T47D (cell line): Measurements from ENCODE around the gene LRMDA.
A peak's percentile ranks its signal among the peaks of the same experiment; 100 is the strongest.

ENCODE experiments used
- DNase-seq, 2 experiments: peaks; one replicate each; pipeline versions ENCODE4 v3.0.0 to v3.0.0-alpha.2; 2011 to 2012; ENCODE audit warnings: low read depth in 1 of 2, low spot score in 1 of 2
- JUND ChIP-seq: IDR thresholded peaks from 2 replicates; pipeline ENCODE4 v1.6.1; 2012; ENCODE audit warnings: low read depth
- in situ Hi-C: cut with HindIII; loops from 2 replicates; pipeline ENCODE4 v1.10.0; 2016; ENCODE audit warnings: low sequenced_read_pairs, low pct_unique_long_range_greater_than_20kb

LRMDA gene

DNA sequence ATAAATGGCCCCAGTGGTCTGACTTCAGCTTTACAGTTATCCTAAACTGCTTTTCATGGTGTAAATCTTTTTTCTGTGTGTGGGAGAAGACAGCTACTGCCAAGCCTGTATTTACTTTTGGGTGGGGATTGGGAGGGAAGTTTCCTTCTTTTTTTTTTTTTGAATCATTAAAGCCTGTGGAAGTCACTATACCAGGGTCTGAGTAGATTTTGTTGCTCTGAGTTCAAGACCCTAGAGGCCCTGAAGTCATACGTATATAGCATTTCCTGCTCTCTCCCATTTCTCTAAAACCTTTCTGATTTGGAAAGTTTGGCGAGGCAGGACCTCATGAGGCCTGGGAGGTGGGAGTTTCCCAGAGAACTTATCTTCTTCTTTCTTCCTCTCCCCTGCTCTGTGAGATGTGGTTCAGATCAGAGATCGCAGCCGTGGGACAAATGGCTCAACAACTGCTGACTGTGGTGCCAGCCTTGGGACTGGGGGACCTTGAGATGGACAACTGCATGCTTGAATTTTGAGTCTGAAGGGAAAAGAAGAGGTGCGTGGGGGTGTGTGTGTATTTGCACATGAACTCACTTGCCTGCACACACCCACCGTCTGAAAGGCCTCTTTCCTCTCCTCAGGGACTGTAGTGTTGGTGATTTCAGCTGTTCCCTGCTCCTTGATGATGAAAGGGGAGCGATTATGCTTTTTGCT lies 18.1 kb downstream of the LRMDA start:
- in situ Hi-C loops, result no loop called here
- no peak for TF ChIP-seq JUND
- DNase-seq, result no peak

DNA sequence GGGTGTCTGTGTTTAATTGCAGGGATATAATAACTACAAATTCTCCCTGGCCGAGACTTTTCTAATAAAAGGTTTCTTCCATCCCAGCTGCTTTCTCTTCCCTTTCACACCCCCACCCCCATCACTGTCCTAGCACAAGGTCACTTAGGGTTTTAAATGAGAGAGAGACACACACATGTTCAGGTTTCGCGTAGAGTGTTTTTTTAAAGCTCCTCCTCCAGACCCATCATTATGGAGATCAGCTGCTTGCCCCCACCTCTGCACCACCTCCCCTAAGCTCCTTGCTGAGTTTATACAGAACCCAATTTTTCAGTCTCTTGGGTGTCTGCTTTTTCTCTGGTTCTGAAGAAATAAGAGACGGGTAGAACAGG lies 18.6 kb downstream of the LRMDA start:
- DNase-seq, result no peak
- TF ChIP-seq JUND, result no peak
- in situ Hi-C loops, result no loop called here

DNA sequence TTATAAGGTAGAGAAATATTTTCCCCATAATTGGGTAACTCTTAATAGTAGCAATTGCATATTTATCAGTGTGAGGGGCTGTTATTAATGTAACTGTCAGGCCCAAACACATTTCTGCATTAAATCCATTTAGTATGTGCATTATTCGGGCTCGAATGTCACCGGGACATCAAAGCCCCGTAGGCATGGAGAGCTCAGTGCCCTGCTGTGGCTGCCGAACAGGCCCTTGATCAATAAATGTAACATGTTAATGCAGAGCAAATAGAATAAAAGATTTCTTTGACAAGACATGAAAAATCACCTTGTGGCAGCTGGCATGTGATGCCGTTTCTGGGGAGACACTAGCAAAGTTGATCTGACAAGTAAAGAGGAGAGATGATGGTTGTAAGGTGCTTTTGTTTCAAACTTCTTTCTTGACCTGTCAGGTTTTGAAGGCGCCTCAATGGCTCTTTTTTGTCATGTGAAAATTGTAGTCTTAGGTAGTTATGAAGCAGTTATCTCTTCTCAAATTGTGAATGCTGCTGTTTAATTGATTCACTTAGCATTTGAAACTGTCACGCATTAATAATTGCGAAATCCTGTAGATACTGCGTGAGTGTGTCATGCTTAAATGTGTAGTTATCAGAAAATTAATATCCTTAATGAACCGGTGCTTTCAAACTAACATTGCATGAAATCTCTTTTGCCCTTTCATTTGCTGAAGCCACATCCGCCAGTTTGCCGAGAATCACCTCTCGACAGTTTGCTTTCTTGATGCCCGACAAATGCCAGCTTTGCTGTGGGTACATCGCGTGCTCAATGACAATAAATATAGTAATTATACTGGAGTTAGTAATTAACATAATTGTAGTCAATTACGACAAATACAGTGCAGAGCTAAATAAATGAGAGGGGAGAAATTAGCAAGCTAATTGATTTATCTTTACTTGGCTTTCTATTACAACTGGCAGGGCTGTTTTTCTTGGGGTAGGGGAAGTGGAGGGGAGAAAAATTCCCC lies 19.5 kb downstream of the LRMDA start:
- no peak for TF ChIP-seq JUND
- DNase-seq, result no peak
- in situ Hi-C loops, result no loop called here

DNA sequence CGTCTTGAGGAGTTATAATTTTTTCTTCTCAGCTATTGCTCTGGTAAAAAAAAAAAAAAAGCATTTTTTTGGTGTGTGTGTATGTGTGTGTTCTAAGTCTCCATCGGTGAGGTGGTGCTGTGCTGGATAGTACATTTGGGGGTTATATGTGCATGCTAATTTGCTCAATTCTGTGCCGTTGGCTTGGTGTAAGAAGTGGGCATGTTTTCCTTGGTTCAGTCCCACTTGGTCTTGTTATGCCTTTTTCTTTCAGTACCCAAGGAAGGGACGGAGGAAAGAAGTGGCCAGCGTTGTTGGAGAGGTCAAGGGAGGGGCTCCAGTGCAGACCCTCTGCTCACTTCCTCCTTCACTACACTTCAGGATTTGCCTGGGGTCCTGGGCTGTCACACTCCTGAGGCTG lies 20.4 kb downstream of the LRMDA start:
- no peak for TF ChIP-seq JUND
- DNase-seq, result no peak
- in situ Hi-C loops, result no loop called here

DNA sequence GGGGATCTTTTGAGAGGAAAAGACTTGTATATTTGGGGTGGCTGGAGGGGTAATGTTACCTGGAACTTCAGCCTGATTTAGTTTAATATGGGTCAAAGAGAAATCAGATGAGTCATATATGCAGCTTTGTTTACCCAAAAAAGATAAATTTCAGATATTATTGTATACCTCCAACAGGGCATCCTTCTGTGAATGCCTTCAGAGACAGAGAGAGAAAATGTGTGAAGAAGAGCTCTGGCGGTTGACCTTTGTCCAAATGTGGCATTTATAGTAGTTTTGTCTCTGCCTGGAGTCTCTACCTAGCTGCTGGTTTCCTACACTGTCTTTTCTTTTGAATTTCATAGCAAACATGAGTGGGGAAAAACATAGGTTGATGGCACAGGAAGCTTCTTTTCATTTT lies 21.6 kb downstream of the LRMDA start:
- DNase-seq, result no peak
- in situ Hi-C loops, result no loop called here
- no peak for TF ChIP-seq JUND

DNA sequence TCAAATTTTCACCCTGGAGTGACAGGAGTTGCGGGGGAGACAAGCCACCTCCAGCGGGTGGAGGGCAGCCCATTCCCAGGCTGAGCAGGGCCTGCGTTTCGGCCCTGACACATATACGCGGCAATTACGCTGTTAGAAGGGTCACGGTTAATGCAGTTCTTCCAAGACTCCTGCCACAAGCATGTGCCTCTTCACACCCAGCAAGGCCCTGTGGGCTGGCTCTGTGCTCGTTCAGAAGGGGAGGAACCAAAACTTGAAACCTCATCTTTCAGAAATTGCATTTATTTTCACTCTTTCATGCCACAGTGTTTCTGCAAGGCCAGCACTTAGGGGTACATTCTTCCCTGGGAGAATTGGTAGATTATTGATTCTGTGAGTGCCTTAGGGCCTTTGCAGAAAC lies 24.7 kb downstream of the LRMDA start:
- TF ChIP-seq JUND, result no peak
- DNase-seq, result no peak
- in situ Hi-C loops, result no loop called here

DNA sequence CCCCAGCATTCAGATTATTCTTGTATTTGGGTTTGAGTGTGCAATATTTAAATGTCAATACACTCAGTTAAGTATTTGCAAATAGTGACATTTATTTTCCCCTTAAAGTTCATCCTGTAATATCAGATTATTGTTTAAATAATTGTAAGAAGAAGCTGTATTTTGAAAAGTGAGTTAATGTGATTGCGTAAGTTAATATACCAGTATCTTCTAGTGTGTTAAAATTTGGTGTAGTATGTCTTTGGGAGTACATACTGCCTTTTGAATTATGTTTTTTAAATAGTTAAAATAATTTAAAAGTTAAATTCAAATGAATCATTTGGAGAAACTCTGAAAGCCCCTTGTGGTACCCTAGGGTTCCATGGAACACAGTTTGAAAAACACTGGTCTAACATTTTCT lies 28.6 kb downstream of the LRMDA start:
- TF ChIP-seq JUND, result no peak
- in situ Hi-C loops, result no loop called here
- no peak for DNase-seq

DNA sequence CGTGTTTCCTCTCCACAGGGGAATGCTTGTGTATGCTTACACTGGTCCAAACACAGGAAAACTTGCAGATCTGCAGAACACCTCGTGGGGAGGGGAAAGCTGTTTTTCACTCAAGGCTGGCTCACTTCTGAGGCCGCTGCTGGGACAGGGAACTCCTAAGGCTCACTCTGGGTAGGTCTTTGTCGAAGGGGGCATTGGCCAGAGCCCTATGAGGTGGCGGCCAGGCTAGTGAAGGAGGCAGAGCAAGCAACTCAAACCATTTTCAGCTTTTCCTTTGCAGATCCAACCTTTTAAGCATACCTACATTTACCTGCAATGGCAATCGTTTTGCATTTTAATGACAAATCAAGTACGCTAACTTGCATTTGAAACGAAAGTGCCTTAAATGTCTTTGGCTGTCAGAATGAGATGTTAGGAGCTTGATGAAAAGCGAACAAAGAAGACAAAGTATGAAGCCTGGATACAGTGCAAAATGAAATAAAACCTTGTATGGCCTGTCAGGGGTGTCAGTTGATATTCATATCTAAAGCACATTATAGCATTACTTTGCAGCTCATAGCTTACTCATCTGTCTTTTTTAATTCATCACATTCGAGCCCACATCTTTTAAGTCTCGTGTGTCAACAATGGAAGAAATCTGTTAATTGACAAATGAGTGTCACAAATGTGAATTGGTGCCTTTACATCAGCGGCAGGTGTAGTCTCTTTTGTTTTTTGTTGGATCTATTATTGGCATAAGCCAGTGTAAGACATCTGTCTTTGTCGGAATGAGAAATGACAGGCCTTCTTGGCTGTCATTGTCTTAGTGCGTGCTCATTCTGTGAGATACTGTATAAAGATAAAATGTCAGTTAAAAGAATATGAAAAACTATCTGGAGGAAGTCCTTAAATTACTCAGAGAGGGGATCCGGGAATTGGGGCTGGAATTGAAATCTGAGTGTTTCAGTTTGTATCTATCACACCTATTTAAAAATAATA lies 30.5 kb downstream of the LRMDA start:
- in situ Hi-C loops, result no loop called here
- DNase-seq, result no peak
- no peak for TF ChIP-seq JUND

DNA sequence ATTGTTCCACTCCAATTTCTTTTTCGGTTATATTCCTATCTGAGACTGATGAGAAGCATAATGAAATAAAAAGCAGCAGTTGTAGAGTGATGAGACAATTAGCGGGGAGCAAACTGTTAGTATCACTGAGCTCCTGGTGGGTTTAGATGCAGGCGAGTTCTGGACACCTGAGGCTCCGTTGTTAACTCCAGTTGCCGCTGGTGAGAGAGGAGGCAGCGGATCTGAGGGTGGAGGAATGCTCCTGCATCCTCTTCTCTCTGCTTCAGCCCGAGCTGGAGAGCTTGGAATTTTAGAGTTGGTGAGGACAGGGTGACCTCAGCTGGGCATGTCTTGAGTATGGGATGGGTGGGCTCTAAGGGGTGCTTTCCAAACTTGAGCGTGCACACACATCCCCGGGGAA lies 31.4 kb downstream of the LRMDA start:
- in situ Hi-C loops, result no loop called here
- no peak for DNase-seq
- no peak for TF ChIP-seq JUND

DNA sequence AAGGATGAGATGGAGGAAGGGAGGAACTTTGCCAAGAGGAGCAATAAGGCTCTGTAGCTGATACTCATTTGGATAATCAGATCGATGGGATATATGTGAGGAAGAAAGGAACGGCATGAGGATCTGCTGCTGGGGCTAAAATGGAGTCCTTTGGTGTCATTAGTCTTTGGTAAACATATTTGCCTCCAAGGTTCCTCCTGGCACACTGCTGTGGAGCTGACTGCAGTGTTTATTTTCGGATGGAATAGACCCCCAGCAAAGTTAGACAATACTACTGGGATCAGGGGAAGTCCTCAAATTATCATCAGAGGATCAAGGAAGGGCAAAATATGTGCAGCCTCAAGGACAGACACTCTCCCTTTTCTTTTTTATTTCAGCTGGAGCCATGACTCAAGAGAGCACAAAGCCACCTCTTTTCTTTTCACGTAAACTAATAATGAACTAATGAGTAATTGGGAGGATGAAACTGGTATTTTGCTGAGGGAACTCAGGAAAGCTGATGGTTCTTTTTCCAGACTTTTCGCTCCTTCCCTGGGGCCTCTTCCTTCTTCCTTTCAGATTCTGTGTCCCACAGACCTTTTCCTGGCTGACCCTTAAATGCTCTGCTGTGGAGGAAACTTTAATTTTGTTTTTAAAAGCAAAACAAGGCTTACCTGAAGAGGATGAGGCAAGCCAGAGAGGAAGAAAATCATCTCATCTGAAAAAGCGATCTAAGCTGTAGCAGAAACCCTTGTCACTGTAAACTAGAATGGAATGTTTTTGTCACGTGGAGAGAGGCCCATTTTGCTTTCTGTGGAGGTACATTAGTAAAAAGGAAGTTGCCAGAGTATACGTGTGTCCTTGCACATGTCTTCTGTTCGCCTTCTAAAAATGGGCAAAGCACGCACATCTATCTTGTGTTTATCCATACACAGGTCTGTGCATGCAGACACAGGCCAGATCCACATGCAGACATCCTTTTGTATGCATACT lies 33.3 kb downstream of the LRMDA start:
- in situ Hi-C loops, result no loop called here
- DNase-seq, result peak in 1 of 2 experiments; percentile 14
- no peak for TF ChIP-seq JUND

DNA sequence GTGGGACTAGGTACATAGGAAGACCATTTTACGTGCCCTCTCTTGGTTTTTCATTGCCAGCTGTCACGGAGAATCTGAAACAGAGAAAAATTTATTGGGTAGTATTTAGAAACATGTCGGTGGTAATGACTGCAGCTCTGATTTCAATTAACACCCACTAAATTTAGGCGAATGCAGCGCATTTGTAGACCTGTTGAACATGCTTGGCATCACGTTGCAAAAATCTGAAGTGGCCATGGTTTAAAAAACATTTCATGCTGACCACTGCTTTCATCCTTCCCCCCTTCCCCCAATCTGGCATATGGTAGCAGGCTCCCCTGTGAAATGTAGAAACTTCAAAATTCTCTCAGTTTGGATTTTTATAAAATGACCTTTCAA lies 34.0 kb downstream of the LRMDA start:
- in situ Hi-C loops, result no loop called here
- TF ChIP-seq JUND, result no peak
- no peak for DNase-seq

DNA sequence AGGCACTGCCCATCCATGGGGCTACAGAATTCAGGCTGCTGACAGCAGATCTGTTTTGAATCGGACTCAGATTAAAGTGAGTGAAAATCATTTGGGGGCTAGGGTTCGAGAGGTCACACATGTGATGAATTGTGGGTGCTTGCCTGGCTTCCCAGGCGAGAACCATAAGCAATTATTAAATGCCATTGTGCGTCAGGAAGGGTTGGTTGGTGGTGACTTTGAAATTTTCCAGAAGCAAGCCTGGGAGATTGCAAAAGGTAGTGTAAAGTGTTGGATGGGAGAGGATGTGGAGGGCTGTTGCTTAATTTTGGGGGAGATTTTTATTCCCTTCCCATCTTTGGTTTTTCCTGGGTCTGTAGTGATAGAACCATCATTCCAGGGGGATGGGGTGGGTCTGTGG lies 34.6 kb downstream of the LRMDA start:
- in situ Hi-C loops, result no loop called here
- no peak for TF ChIP-seq JUND
- no peak for DNase-seq
